GM12892 (cell line): ENCODE results near the gene HMCN1.

Experiments
- DNase-seq: peaks from one replicate; pipeline ENCODE4 v3.0.0; 2011; ENCODE audit not compliant: insufficient read length
- FAIRE-seq: peaks from 2 replicates; lab custom pipeline; 2011; peaks lifted over from hg19 to GRCh38; lab: Jason Lieb, UNC
- POLR2A ChIP-seq: IDR thresholded peaks from 2 replicates; pipeline ENCODE4 v1.6.1; 2011; ENCODE audit warnings: low read depth, low read length, control low read depth
- POLR2AphosphoS5 ChIP-seq: IDR thresholded peaks from 2 replicates; pipeline ENCODE4 v1.6.1; 2011; ENCODE audit warnings: low read depth, low read length, control low read depth
- TAF1 ChIP-seq: IDR thresholded peaks from 2 replicates; pipeline ENCODE4 v1.6.1; 2011; ENCODE audit warnings: low read depth, mild to moderate bottlenecking, control low read depth, low read length, borderline replicate concordance

HMCN1 gene

DNA sequence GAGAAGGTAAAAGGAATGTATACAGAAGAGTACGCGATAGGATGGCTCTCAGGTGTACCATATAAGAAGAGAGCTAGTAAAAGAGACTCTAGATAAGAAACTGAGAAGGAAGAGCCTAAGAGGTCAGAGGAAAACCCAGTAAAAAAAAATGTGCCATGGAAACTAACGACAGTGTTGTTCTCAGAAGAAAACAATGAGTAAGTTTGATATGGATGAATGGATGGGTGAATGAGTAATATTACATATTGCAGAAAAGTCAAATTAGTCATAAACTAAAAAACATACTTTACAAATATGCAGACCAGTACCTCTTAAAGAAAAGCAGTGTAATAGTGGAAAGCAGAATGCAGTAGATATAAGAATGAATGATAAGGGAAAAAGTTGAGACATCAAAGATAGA, 316.2 kb downstream of the HMCN1 start:
- FAIRE-seq (no peak), DNase-seq (no peak)
- TF ChIP-seq POLR2A = no peak
- no peak for TF ChIP-seq TAF1
- TF ChIP-seq POLR2AphosphoS5 = no peak

DNA sequence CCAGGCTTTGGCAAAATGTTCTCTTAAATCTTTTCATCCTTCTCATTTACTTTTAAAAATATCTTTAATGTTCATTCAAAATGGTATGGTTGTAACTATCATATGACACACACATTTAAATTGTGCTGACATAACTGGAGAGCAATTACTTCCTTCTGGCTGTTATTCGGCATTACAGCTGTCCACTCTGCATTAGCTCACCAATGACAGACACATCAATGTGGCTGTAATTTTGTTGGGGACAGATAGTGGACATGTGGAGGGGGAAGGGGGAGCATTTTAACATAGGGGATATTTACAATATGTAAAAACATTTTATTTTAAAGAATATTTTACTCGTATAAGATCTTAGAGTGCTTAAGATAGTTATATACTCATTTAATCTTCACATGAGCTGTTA, 319.8 kb downstream of the HMCN1 start:
- FAIRE-seq (no peak), DNase-seq (no peak)
- no peak for TF ChIP-seq TAF1
- TF ChIP-seq POLR2AphosphoS5 = no peak
- TF ChIP-seq POLR2A = no peak

GRCh38 chr1:186054932-186055331, 320.7 kb downstream of the HMCN1 start:
- DNase-seq = no peak
- FAIRE-seq = no peak
- no peak for TF ChIP-seq TAF1

DNA sequence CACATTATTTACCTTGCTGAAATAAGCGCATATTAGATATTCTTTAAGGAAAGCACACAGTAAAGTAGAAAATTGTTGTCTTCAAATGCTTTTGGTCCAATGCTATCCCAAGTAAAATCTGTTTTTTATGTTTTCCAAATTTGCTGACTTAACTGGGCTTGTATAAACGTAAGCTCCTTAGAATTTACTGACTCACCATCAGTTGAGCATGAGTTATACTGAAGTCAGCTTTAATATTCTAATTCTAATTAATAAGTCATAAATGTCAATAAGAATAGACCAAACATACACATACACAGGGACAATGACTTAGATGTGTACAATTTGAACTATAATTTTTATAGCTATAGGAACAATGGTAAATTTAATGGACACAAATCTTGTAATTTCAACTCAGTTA, 321.7 kb downstream of the HMCN1 start:
- FAIRE-seq (no peak), DNase-seq (no peak)
- no peak for TF ChIP-seq POLR2AphosphoS5
- no peak for TF ChIP-seq TAF1
- TF ChIP-seq POLR2A = no peak

GRCh38 chr1:186057086-186057485, 322.9 kb downstream of the HMCN1 start:
- no peak for TF ChIP-seq POLR2A
- TF ChIP-seq POLR2AphosphoS5 = no peak
- TF ChIP-seq TAF1 = no peak
- DNase-seq (no peak), FAIRE-seq (no peak)

DNA sequence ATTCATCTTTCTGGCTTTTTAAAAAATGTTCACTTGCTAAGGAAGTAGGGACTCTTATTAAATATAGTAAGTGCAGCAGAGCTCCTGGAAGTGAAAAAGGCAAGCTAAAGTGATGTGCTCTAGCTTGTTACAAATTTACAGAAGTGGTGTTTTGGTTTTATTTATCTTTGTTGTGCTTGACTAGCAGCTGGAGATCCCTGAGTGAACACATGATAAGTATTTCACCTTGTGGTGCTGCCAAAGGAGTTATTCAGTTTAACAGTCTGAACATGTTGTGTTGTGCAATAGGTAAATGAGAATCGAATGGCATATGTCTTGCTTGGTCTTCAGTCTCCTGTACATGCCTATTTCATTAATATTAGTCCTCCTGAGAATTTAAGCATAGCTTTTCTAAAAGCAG, 325.1 kb downstream of the HMCN1 start:
- TF ChIP-seq POLR2AphosphoS5 = no peak
- no peak for TF ChIP-seq POLR2A
- TF ChIP-seq TAF1 = no peak
- DNase-seq (no peak), FAIRE-seq (no peak)

DNA sequence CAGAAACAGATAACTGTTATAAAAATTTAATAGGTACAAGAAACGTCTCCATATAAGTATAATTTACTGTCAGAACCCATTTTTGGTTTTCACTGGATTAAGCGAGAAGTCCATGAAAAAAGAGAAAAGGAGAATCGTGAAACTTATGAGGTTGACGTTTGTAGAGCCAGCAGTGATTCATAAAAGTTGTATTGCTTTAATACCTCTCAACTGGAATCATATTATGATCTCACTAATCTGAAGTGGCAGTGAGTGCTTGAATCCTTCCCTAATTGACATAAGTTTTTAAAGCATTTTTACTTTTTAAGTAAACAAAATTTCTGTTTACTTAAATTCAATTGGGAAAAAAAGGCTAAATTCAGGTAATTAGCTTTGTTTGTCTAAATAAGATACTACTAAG, 325.6 kb downstream of the HMCN1 start:
- TF ChIP-seq TAF1 (no peak), POLR2A (no peak), POLR2AphosphoS5 (no peak)
- FAIRE-seq = no peak
- no peak for DNase-seq

DNA sequence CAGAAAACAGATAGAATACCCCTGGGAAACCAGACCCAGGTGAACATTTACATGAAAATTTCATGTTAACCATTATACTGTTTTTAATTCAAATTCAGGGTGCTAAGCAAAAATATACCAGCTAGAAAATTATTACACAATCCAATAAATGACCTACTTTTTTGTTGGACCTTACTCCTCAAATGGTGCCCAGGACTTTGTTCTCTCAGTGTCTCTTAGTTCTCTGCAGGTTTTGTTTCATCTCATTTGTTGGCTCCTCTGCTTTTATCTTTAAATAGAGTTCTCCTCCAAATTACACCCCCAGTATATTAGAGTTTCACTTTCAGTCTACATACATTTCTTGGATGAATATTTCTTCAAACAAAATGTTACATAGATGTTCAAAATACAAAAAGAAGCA, 326.0 kb downstream of the HMCN1 start:
- FAIRE-seq = no peak
- no peak for DNase-seq
- TF ChIP-seq POLR2A (no peak), POLR2AphosphoS5 (no peak), TAF1 (no peak)

- no peak for FAIRE-seq
- no peak for DNase-seq
- TF ChIP-seq POLR2AphosphoS5 = no peak
- no peak for TF ChIP-seq TAF1
- no peak for TF ChIP-seq POLR2A
These were observed 329.0 kb downstream of the HMCN1 start for GRCh38 chr1:186063091-186063657.

- FAIRE-seq (no peak), DNase-seq (no peak)
- no peak for TF ChIP-seq TAF1
- TF ChIP-seq POLR2A = no peak
- TF ChIP-seq POLR2AphosphoS5 = no peak
These were observed 332.2 kb downstream of the HMCN1 start for GRCh38 chr1:186066411-186066810.

GRCh38 chr1:186073697-186074096, 339.5 kb downstream of the HMCN1 start:
- DNase-seq (no peak), FAIRE-seq (no peak)
- TF ChIP-seq POLR2A (no peak), POLR2AphosphoS5 (no peak), TAF1 (no peak)

- FAIRE-seq = no peak
- TF ChIP-seq TAF1 = no peak
- TF ChIP-seq POLR2AphosphoS5 = no peak
- TF ChIP-seq POLR2A = no peak
- DNase-seq = no peak
These were observed 341.8 kb downstream of the HMCN1 start for GRCh38 chr1:186076006-186076405.

DNA sequence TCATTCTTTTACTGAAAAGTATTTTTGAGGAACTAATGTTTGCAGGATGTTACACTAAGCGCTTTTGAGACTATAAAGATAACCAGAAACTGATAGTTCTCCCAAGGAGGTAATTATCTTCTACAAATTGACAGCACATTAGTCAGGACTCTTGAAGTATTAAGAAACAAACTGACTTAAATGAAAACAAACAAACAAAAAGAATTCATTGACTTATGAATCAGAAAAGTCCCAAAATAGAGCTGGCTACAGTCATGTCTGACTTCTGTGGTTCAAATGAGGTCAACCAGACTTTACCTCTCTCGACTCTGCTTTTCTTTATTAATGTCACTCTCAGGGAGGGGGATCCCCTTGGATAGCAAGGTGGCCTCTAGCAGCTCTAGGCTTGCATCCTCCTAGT, 344.1 kb downstream of the HMCN1 start:
- TF ChIP-seq POLR2AphosphoS5 (no peak), TAF1 (no peak), POLR2A (no peak)
- DNase-seq (no peak), FAIRE-seq (no peak)
